CD4-positive, alpha-beta T cell treated with Interleukin-17A for 1 hour (primary cell): ENCODE data around the gene TMEM225B.
"Not testable (repeated sequence)": the region's sequence is repeated elsewhere in the genome, so short reads cannot be mapped to it uniquely, and the experiment has no call there.

ENCODE experiments used
- DNase-seq: peaks from one replicate; pipeline ENCODE4 v3.0.0-alpha.2; 2020

TMEM225B gene

DNA sequence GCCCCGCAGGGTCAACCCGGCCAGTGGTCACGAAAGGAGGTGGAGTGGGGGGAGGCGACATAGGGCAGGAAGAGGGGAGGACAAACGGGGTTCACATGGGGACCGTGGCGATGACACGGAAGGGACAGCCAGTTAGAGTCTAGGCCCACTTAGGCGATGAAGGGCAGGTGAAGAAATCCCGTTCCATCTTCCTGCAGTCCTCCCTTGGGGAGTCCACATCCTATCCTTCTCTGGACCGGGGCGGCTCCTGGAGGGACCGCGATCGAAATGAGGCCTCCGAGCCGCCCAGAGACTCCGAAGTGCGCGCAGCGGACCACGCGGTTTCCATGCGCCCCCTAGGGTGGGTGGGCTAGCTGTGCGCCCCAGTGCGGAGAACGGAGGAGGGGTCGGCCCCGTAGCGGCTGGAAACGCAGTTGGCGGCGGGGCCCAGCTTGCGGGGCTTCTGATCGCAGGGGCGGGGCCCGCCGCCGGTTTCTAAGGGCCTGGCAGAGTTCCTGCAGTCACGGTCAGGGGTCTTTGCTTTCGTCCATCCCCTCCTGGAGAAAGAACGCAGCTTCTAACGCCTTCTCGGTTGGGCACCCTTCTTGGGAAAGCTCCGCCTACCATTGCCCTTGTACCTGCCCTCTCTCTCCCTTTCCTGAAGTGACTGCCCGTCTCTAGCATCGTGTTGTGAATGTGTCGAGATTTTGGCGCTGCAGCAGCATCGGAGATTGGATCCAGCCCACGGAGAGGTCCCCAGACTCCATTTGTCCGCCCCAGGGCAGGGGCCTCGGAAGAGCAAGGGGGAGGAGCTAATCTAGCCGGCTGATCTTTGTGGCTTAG is 17.9 kb upstream of the TMEM225B start:
- DNase-seq: peak; percentile 52

GRCh38 chr7:99580778-99581332 is 17.2 kb upstream of the TMEM225B start:
- not testable (repeated sequence) for DNase-seq

GRCh38 chr7:99588868-99589267 is 9.2 kb upstream of the TMEM225B start:
- DNase-seq: no peak

DNA sequence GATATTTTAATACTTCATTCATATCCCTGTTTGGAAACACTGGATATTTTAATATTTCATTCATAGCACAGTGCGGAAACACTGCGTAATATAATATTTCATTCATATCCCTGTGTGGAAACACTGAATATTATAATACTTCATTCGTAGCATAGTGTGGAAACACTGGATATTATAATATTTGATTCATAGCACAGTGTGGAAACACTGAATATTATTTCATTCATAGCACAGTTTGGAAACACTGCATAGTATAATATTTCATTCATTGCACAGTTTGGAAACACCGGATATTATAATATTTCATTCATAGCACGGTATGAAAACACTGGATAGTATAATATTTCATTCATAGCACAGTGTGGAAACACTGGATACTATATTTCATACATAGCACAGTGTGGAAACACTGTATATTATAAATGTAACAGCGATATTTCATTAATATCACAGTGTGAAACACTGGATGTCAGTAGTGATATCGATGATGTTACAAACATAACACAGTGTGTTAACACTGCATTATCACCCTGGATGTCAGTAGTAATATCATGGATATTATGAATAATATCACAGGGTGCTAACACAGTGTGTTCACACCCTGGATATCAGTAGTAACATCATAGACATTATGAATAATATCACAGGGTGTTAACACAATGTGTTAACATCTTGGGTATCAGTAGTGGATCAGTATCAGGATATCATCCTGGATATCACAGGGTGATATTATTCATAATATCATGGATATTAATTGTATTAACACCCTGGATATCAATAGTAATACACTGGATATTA is 2.9 kb upstream of the TMEM225B start:
- DNase-seq: no peak

DNA sequence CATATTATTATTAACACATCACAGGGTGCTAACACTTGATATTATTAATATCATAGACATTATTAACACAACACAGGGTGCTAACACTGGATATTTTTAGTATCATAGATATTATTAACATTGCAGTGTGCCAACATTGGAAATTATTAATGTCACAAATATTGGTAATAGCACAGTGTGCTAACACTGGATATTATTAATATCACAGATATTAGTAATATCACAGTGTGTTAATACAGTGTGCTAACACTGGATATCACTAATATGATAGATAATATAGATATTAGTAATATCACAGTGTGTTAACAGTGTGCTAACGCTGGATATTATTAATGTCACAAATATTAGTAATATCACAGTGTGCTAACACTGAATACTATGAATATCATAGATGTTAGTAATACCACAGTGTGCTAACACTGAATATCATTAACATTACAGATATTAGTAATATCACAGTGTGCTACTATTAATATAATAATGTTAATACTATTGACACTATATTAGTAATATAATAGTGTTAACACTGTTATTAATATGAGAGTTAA is 1.6 kb upstream of the TMEM225B start:
- DNase-seq: no peak

DNA sequence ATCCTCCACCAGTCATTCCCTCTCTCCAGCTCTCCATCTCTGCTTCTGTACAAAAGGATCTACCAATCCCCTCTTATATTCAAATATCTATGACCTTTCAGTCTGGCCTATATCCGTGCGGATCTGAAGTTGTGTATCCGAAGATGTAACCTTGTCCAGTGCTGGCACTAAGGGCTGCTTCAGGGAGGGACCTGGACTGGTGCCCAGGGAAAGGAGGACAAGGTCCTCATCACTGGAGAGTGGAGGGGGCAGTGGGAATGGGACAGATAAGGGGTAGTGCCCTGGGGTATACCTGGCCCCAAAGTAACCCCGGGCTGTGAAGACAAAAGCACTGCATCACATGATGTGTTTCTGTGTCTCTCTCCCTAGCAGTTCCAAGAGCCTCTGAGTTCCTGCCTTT is 1.8 kb downstream of the TMEM225B start:
- no peak for DNase-seq

GRCh38 chr7:99601656-99602310 is 3.7 kb downstream of the TMEM225B start:
- no peak for DNase-seq

GRCh38 chr7:99605527-99605926 is 7.5 kb downstream of the TMEM225B start:
- no peak for DNase-seq

DNA sequence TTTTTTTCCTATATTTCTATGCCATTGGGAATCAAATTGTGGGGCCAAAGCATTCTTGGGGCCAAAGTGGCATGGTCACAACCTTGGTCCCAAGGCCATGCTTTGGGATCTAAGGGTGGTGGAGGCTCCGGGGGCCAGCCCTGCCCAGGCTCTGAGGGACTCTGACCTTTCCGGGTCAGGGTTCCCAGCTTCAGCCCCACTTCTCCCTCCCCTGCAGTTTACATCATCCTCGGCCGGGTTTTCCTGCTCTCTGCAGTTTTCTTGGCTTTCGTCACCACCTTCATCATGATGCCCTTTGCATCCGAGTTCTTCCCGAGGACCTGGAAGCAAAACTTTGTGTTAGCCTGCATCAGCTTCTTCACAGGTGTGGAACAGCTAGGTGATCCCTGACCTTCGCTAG is 8.5 kb downstream of the TMEM225B start:
- DNase-seq: no peak

DNA sequence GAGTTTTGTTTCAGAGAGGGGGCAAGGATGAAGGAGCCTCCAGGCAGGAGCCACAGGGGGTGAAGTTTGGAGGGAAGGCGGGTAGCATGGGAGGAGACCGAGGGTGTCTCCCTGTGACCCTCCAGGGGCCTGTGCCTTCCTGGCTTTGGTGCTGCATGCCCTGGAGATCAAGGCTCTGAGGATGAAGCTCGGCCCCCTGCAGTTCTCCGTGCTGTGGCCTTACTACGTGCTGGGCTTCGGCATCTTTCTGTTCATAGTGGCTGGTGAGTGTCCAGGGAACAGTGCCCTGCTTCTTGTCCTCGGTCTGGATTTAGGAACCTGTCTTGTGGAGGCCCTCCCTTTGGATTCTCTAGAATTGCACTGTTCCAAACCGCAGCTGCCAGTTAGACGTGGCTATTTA is 9.5 kb downstream of the TMEM225B start:
- DNase-seq: no peak

GRCh38 chr7:99614495-99614894 is 16.4 kb downstream of the TMEM225B start:
- DNase-seq: no peak

DNA sequence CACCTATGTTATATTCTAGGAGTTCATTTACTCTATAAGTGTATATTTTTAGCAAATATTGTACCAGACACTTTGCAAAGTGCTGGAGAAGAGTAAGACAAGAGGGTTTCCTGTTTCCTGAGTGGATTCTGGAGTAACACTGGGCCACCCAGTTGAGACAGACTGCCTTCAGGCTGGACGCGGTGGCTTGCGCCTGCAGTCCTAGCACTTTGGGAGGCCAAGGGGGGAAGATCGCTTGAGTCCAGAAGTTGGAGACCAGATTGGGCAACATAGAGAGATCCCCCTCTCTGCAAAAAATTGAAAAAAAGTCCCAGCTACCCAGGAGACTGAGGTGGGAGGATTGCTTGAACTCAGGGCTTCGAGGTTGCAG is 17.9 kb downstream of the TMEM225B start:
- DNase-seq: no peak

- peak; percentile 91 for DNase-seq
Measured at GRCh38 chr7:99616359-99617191, 18.5 kb downstream of the TMEM225B start, which contains the start of gene ZSCAN25. ZSCAN25 (plus strand) TSS chr7:99616946; CDS start chr7:99619607, 2,661 bp downstream.

DNA sequence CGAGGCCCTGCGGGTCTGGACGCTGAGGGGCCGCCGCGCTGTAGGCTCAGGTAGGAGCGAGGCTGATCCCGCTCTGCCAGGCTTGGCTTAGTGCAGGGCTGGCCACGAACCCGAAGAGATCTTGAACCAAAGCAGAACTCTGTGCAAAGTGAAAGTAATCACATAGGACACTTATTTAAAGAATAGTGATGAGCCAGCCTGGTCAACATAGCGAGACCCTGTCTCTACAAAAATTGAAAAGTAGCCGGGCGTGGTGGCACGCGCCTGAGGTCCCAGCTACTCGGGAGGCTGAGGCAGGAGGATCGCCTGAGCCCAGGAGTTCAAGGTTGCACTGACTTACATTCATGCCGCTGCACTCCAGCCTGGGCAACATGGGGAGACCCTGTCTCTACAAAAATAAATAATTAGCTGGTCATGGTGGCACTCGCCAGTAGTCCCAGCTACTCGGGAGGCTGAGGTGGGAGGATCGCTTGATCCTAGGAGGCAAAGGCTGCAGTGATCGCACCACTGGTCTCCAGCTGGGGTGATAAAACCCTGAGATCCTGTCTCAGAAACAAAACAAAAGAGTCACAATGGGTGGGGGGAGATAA is 19.2 kb downstream of the TMEM225B start:
- no peak for DNase-seq

GRCh38 chr7:99618726-99619125 is 20.7 kb downstream of the TMEM225B start:
- no peak for DNase-seq

DNA sequence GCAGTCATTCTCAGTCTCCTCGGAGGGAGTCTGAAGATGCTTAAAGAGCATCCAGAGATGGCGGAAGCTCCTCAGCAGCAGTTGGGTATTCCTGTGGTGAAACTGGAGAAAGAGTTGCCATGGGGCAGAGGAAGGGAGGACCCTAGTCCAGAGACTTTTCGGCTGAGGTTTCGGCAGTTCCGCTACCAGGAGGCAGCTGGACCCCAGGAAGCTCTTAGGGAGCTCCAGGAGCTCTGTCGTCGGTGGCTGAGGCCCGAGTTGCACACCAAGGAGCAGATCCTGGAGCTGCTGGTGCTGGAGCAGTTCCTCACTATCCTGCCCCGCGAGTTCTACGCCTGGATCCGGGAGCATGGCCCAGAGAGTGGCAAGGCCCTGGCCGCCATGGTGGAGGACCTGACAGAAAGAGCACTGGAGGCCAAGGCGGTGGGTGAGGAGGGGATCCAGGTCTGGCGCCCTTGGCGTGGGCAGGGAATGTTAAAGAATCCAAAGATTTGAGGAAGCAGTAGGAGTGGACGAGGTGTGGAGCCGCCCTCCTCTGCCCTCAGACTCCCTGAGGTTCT is 21.6 kb downstream of the TMEM225B start:
- DNase-seq: no peak

DNA sequence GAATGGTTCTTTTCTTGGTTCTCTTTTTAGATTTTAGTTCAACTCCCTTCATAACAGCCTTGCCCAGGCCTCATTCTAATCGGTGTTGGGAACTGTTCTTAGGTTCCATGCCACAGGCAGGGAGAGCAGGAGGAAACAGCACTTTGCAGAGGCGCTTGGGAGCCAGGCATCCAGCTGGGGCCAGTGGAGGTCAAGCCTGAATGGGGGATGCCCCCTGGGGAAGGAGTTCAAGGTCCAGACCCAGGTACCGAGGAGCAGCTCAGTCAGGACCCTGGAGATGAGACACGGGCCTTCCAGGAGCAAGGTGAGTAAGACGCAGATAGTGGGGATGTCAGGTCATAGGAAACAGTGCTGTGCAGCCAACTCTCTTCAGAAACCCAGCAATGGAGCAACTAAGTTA is 23.2 kb downstream of the TMEM225B start:
- no peak for DNase-seq

GRCh38 chr7:99622596-99622995 is 24.5 kb downstream of the TMEM225B start:
- no peak for DNase-seq

GRCh38 chr7:99623091-99623693 is 25.1 kb downstream of the TMEM225B start:
- DNase-seq: peak; percentile 20

DNA sequence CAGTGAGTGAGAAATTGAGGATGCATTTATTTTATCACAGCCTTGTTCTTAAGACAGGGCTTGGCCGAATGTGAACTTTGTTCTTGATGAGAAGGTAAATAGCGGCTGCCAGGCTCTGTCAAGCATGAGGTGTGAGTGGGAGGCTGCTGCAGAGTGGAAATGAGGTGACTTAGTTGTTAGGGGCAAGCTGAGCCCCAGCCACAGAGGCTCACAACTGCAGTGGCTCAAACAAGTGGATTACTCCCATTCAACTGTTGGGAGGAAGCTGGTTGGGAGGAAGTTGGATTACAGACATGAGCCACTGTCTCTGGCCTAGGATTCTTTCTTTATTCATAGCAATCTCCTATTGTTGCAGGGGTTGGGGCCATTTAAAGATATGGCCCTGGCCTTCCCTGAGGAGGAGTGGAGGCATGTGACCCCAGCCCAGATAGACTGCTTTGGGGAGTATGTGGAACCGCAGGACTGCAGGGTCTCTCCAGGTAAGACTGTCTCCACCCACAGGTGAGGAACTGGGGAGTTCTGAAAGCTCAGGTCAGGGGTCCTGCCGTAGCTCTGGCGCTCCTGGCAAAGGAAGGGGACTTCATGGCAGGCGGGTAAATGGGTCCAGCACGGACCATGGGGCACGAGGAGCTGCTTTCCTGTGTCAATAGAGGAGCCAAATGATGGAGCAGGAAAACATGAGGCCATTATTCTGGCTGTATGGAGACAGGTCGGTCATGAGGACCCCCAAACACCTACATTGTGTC is 25.8 kb downstream of the TMEM225B start:
- DNase-seq: peak; percentile 14
